Activated CD8-positive, alpha-beta memory T cell treated with anti-CD3 and anti-CD28 coated beads for 36 hours (primary cell): ENCODE results near the gene RASA4. TPM values are rescaled to one million over a fixed set of nuclear protein-coding genes. Genes with fewer than 3 reads are reported as not detected.
"Not testable (repeated sequence)": the region's sequence is repeated elsewhere in the genome, so short reads cannot be mapped to it uniquely, and the experiment has no call there.

ENCODE experiments used
- CTCF ChIA-PET: fragments of 350-600 bp; sonication (Branson Sonifier 250); formaldehyde crosslinking; loops from one replicate; lab custom pipeline; 2021; ENCODE audit warnings: antibody characterized with exemption; lab: Charles Lee
- POLR2A ChIA-PET: fragments of 350-600 bp; sonication (Branson Sonifier 250); formaldehyde crosslinking; loops from one replicate; lab custom pipeline; 2021; ENCODE audit warnings: antibody characterized with exemption; lab: Charles Lee
- total RNA-seq, 2 experiments: library from RNA; stranded (reverse); gene quantifications; one replicate each; pipeline ENCODE4 v1.2.3, GENCODE V29; 2021

The RASA4 gene
- total RNA-seq, 2 experiments from 2014 or later = 41.6 to 42.4 TPM

DNA sequence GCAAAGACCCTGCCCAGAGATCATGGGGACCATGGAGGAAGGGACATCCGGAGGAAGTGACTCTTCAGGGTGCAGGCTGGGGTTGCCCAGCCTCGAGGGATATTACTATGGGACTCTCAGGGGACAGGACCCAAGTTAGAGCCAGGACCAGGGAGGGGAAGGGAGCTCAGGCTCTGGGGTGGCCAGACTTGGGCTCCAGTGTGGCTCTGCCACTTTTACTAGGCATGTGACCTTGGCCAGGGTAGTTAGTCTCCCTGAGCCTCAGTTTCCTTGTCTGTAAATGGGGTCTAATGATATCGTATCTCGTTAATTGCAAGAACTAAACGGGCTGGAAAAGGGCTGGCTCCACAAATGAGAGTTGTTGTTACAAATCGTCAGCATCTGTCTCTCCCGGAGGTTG is 6.1 kb downstream of the RASA4 start:
- POLR2A ChIA-PET, CTCF ChIA-PET: not testable (repeated sequence)

DNA sequence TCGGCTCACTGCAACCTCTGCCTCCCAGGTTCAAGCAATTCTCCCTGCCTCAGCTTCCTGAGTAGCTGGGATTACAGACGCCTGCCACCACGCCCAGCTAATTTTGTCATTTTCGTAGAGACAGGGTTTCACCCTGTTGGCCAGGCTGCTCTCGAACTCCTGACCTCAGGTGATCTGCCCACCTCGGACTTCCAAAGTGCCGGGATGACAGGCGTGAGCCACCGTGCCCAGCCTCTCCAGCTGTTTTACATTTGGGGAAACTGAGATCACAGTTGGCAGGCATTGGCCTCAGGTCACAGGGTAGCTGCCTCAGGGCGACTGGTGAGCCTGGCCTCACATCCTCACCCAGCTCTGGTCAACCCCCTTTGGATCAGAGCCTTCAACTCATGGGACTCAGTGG is 6.8 kb downstream of the RASA4 start:
- POLR2A ChIA-PET, CTCF ChIA-PET: not testable (repeated sequence)

DNA sequence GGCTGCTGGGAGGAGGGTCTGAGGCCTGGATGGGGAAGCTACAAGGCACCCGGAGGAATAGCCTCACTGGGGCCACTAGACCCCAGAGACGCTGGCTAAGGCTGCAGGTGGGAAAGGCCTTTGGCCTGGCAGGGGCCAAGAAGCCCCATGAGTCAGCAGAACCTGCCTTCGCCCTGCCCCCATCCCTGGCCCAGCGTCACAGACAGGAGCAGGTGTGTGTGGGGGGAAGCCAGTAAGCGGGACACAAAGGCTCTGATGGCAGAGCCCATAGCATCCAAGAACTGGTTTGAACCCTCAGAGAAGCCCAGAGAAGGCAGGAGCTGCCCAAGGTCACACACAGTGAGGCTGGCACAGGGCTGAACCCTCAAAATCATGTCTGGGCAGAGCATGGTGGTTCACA is 9.7 kb downstream of the RASA4 start:
- CTCF ChIA-PET, POLR2A ChIA-PET: not testable (repeated sequence)

DNA sequence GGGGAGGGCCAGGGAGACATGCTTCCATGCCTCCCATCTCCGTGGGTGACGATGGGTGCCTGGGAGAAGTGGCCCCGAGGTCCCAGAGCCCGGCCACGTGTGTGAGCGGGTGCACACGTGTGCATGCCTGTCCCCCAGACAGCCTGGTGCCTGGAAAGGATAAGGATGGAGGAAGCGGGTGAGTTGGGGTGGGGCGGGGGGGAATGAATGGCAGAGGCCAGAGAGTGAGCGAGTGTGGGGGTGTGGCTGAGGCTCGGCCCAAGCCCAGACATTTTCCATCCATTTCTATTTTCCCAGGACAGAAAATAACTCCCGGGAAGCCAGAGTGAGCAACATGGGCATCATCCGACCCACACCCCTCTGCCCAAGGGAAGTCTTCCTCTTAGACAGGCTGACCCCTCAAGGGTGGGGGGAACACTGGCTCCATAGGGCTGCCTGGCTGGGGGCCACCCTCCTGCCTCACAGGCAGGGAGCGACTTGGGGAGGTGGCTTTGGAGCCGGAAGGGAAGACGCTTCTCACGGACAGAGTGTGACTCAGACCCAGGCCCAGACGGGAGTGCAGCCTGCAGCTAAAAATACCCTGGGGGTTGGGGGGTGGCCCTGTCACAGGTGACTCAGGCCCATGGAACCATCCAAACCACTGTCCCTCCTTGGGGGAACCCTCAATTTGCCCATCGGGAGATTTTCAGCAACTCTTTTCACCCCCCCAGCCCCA is 12.0 kb downstream of the RASA4 start:
- CTCF ChIA-PET, POLR2A ChIA-PET: not testable (repeated sequence)

DNA sequence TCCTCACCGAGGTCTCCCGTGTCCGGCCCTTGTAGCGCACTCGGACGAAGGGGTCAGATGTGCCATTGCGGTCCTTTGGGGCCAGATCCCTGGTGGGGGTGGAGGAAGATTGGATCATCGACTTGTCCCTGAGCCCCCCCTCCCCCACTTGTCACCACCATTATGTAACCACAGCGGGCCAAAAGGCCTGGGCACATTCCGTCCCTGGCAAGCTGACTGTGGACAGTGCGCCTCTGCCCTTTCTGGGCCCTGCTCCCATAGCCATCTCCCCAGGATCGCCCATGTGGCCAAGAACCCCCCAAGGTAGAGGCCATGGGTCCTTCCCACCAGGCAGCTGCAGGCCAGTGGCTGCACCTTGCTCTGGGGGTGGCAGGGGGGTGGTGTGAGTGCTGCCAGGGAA is 14.2 kb downstream of the RASA4 start:
- CTCF ChIA-PET, POLR2A ChIA-PET: not testable (repeated sequence)

DNA sequence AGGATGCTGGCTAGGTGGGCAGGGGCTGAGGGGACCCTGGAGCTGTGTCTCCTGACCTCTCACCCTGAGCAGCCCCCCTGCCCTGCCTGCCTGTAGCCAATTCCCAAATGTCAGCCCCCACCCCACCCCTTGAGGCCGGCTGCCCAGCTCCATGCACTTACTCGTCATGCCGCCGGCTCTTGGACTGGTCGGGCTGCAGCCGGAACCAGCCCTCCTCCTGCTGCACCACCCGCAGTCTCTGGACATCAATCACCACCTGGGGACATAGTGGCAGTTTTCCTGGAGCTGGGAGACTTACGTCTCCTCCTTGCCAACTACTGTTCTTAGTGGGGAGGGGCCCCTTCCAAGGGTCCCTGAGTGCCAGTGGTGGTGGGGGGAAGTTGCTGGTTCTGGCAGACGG is 16.9 kb downstream of the RASA4 start:
- POLR2A ChIA-PET, CTCF ChIA-PET: not testable (repeated sequence)

DNA sequence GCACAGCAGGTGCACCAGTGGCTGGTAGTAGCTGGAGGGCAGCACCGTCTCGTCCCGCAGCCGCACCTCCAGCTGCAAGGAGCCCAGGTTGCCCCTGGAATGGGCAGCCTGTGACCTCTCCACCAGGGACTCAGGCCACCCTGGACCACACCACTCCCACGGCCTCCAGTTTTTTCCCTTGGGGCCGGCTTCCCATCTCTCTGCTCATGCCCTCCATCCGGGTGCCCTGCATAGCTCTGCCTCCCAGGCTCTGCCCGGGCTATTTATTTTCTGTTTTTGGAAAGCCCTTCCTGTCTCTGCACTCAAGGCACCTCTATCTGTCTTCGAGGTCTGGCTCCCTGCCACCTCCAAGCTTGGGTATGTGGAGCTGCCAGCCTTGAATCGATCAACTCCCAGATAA is 20.5 kb downstream of the RASA4 start:
- CTCF ChIA-PET, POLR2A ChIA-PET: not testable (repeated sequence)

DNA sequence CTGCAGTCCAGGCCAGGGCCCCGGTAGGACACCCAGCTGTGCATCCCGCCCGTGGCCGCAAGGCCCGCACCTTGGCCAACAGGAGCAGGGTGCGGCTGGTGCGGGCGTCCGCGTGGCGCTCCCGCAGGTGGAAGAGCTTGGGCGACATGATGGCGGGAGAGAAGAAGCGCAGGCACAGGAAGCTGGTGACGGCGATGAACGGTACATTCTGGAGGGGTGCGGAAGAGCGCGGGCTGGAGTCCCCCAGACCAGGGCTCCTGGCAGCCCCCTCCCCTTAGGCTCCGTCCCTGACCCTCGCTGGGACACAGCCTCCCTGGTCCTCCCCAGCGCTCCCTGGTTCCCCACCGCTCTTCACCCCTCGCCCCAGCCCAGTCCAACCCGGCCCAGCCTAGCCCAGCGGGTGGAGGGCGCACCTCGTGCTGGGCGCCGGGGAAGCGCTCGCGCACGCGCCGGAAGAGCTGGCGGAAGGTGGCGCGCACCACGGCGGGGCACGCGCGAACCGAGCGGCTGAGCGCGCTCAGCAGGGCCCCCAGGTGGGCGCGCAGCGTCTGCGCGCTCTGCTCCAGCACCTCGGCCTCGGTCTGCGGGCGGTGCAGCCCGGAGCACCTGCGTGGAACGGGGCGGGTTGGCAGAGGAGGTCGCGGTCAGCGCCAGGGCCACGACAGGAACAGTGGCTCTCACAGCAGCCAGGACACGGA is 22.8 kb downstream of the RASA4 start:
- CTCF ChIA-PET, POLR2A ChIA-PET: not testable (repeated sequence)

DNA sequence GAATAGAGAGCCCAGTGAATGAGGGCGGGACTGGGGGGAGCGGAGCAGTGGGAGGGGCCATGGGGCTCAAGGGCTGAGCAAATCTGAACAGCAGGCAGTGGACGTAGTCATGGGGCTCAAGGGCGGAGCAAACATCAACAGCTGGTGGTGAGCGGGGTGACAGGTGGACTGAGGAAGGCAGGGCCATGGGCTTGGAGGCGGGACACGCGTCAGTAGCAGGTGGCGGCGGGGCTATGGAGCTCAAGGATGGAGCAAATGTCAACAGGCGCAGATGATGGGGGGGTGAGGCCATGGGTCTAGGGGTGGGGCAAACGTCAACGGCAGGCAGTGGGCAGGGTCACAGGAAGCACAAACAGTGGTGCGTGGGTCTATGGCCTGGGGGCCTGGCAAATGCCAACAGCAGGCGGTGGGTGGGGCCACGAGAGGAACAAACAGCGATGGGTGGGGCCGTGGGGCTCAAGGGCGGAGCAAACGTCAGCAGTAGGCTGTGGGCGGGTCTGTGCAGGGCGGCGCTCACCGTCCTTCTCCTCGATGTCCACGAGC is 24.0 kb downstream of the RASA4 start:
- POLR2A ChIA-PET, CTCF ChIA-PET: not testable (repeated sequence)

DNA sequence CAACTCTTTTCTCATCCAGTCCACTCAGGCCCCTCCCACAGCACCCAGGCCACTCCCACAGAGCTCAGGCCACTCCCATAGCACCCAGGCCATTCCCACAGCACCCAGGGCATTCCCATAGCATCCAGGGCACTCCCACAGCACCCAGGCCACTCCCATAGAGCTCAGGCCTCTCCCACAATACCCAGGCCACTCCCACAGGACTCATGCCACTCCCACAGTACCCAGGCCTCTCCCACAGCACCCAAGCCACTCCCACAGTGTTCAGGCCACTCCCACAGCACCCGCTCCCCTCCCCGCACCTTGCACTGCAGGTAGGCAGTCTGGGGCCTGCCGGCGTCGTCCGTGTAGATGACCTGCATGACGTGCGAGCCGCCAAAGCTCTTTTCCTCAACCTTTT is 26.7 kb downstream of the RASA4 start:
- CTCF ChIA-PET, POLR2A ChIA-PET: not testable (repeated sequence)

DNA sequence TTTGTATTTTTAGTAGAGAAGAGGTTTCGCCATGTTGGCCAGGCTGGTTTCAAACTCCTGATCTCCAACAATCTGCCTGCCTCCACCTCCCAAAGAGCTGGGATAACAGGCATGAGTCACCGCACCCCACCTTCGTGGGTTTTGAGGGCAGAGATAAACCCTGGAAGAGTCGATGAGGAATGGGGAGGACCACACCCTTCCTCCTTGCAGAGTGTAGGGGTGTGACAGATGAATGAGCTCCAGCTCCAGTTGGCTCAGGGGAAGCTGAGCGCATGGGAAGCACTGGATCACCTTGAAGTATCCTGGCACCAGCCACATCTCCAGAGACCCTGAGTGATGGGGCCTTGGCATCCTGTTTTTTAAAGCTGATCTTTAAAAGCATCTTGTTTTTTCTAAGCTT is 33.1 kb downstream of the RASA4 start:
- POLR2A ChIA-PET, CTCF ChIA-PET: not testable (repeated sequence)

DNA sequence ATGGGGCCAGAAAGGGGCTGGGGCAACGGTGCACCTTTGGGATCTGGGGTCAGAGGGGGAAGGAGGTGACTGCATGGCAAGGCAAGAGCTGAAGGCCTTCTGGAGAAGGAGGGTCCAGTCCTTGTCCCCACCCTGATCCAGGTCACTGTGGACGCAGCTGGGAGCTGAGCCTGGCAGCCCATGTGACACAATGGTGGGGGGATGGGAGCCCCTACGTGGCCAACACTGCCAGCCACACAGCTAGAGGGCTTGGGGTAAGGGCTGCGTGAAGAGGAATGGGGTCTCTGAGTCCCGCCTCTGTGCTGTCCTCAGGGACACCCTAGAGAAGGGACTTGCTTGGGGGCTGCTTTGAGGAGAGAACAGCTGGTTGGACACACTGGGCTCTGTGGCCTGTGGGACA is 34.8 kb downstream of the RASA4 start:
- POLR2A ChIA-PET, CTCF ChIA-PET: not testable (repeated sequence)

DNA sequence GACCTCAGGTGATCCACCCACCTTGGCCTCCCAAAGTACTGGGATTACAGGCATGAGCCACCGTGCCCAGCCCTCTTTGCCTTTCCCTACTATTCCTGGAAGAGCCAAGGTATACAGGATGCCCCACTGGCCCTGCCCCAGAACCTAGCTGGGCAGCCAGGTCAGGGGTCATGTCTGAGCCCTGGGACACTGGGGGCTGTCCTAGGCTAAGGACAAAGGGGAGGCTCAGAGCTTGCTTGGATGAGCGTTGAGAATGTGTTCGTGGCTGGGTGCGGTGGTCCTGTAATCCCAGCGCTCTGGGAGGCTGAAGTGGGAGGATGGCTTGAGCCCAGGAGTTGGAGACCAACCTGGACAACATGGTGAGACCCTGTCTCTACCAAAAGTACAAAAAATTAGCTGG is 38.1 kb downstream of the RASA4 start:
- POLR2A ChIA-PET, CTCF ChIA-PET: not testable (repeated sequence)

DNA sequence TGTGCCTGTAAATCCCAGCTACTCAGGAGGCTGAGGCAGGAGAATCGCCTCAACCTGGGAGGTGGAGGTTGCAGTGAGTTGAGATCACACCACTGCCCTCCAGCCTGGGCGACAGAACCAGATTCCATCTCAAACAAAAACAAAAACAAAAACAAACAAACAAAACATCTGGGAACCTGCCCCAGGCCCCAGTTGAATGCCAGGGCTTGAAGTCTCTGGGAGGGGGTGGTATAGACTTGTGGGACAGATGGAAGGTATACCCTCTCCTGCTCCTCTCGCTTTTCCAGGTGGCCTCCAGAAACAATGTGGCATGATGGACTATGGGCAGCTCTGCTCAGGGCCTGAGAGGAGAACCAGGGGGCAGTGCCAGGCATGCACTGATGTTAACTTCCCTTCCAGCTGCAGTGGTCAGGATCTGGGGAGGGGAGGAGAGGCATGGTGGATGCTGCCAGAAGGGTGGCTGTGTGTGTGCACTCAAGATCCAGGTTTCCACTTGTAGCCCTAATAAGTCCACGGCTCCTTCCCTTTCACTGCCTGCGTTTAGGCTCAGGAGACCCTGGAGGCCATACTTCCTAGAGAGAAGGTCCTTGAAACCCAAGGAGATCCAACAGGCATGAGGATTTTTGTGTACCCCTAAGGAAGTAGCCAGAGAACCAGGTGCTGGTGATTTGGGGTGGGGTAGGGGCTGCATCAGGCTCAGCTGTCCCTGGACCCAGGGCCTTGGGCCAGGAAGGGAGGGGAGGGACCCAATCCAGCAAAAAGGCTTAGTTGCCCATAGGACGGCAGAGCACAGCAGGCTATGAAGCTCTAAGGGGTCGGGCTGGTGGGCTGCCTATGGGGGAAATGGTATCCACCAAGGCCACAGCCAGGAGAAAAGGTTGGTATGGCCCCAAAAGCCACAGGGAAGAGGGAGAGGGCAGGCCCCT is 39.0 kb downstream of the RASA4 start:
- POLR2A ChIA-PET, CTCF ChIA-PET: not testable (repeated sequence)

DNA sequence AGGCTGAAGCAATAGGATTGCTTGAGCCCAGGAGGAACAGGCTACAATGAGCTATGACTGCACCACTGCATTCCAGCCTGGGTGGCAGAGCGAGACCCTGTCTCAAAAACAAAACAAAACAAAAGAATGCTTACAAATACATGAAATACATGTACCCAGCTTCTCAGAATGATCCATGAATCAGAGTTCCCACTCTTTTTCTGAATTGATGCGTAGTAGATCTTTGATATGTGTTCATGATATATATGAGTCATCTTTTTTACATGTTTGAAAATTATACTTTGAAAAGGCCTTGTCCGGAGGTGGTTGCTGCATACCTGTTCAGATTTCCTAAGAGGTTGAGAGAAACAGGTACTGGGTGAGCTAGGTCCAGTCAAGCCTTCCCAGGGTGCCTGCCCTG is 40.2 kb downstream of the RASA4 start:
- CTCF ChIA-PET = not testable (repeated sequence)

DNA sequence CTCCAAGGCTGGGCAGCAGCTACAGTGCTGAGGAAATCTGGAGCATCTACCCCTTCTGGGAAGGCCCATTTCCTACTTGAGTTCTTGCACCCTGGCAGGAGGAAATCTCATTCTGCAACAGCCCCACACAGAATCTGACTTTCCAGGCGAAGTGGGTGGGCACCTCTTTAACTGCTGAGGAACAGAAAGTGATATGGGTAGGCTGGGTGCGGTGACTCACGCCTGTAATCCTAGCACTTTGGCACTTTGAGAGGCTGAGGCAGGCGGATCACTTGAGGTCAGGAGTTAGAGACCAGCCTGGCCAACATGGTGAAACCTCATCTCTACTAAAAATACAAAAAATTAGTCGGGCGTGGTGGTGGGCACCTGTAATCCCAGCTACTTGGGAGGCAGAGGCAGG is 41.9 kb downstream of the RASA4 start:
- CTCF ChIA-PET = not testable (repeated sequence)

More for the DNA sequence above, 40.2 kb downstream of the RASA4 start:
- POLR2A ChIA-PET = not testable (repeated sequence)

DNA sequence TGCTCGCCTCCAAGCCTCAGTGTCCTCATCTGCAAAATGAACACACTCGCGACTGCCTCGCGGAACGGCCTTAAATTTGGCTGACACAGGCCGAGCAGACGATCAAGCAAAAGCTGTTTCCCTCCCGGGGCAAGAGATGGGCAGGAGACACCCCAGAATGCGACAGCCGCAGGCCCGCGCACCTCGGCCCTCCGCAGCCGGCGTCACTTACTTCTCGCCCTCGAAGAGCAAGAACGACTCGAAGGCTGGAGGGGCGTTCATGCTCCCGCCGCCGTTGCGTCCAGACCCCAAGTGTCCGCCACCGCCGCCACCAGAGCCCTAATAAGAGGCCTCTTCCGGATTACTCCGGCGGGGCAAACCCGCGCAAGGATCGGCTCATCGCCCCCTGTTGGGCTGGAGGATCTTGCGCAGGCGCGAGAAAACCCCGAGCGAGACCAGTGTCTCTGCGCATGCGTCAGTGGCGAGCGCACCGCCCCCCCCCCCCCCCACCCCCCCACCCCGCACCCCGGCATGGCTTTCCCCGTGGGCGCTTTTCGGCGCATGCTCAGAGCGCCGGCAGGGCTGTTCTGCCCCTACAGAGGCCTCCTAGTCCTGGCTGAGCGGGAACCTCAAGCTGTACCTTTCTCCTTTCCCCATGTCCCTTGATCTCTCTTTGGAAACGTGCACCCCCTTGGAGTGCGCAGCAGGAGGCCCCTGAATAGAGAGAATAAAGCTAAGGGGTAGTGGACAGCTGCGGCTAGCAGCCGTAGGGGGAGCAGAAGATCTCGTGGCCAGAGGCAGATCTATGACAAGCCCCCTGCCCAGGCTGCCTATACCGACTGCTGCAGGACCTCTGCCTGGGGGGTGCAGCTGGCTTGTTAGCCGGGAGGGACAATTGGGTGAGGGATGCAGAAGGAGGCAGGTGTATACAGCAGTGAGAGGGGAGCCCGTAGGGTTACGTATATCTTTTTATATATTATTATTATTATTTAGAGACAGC is 44.0 kb downstream of the RASA4 start, which contains the start of gene POLR2J3:
Gene POLR2J3, minus strand, starts transcription at position 323 of the 979 bp plus-strand sequence. Its CDS starts 62 bp downstream, at position 261.
- CTCF ChIA-PET, POLR2A ChIA-PET: not testable (repeated sequence)

More for the DNA sequence above, 41.9 kb downstream of the RASA4 start:
- POLR2A ChIA-PET = not testable (repeated sequence)

DNA sequence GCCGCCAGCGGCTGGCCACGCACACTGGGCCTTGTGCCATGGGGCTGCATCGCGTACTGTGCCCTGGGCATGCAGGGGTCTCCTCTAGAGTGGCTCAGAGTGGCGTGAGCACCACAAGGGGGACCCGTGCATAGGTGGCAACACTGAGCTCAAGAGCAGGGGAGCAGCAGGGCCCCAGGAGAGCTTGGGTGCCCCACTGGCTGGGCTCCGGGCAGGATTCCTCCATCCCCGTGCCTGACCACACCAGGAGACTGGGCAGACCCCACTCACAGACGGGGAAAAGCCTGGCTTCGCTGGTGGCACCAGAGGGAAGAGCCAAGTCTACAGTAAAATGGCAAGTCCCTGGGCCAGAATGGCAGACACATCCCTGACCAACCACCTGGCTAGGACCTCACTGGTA is 47.9 kb downstream of the RASA4 start:
- CTCF ChIA-PET, POLR2A ChIA-PET: not testable (repeated sequence)
